Amygdala (tissue), 56 donors: ENCODE data around the gene PRDM16.

ENCODE experiments used
- DNase-seq, 56 donors: peaks; one replicate each; lab custom pipeline; 2025; lab: John Stamatoyannopoulos, UW

PRDM16 gene

GRCh38 chr1:3211582-3212375 lies 142.8 kb downstream of the PRDM16 start:
- peak in 40 of 56 donors; percentile 17 to 80 (median 51) for DNase-seq

GRCh38 chr1:3212453-3213355 lies 143.7 kb downstream of the PRDM16 start:
- no peak for DNase-seq

- no peak for DNase-seq
Measured at GRCh38 chr1:3213730-3214129, 144.7 kb downstream of the PRDM16 start.

GRCh38 chr1:3215198-3216014 lies 146.4 kb downstream of the PRDM16 start:
- peak in 15 of 56 donors; percentile 15 to 61 (median 37) for DNase-seq

- no peak for DNase-seq
Measured at GRCh38 chr1:3216015-3216391, 147.0 kb downstream of the PRDM16 start.

GRCh38 chr1:3217181-3217641 lies 148.2 kb downstream of the PRDM16 start:
- DNase-seq: peak in 2 of 56 donors; percentile 14 to 28

GRCh38 chr1:3217979-3218679 lies 149.1 kb downstream of the PRDM16 start:
- no peak for DNase-seq

- peak; percentile 16 to 96 (median 84) for DNase-seq
Measured at GRCh38 chr1:3219005-3219790, 150.2 kb downstream of the PRDM16 start.

- no peak for DNase-seq
Measured at GRCh38 chr1:3219791-3220467, 150.9 kb downstream of the PRDM16 start.

- DNase-seq: peak in 26 of 56 donors; percentile 17 to 75 (median 38)
Measured at GRCh38 chr1:3221112-3222041, 152.4 kb downstream of the PRDM16 start.

- DNase-seq: no peak
Measured at GRCh38 chr1:3222042-3222692, 153.2 kb downstream of the PRDM16 start.

GRCh38 chr1:3225661-3226060 lies 156.7 kb downstream of the PRDM16 start:
- no peak for DNase-seq

GRCh38 chr1:3226191-3226590 lies 157.2 kb downstream of the PRDM16 start:
- no peak for DNase-seq

- no peak for DNase-seq
Measured at GRCh38 chr1:3226701-3227350, 157.8 kb downstream of the PRDM16 start.

GRCh38 chr1:3227351-3227704 lies 158.3 kb downstream of the PRDM16 start:
- no peak for DNase-seq

- DNase-seq: no peak
Measured at GRCh38 chr1:3227893-3228292, 158.9 kb downstream of the PRDM16 start.
